Cerebellar cortex (tissue), 1 donor: ENCODE measurements around the gene MLIP.
"Not testable (repeated sequence)": the region's sequence is repeated elsewhere in the genome, so short reads cannot be mapped to it uniquely, and the experiment has no call there.

ENCODE experiments used
- DNase-seq: peaks from one replicate; pipeline ENCODE4 v3.0.0-alpha.2; 2015; ENCODE audit warnings: low spot score

MLIP gene

DNA sequence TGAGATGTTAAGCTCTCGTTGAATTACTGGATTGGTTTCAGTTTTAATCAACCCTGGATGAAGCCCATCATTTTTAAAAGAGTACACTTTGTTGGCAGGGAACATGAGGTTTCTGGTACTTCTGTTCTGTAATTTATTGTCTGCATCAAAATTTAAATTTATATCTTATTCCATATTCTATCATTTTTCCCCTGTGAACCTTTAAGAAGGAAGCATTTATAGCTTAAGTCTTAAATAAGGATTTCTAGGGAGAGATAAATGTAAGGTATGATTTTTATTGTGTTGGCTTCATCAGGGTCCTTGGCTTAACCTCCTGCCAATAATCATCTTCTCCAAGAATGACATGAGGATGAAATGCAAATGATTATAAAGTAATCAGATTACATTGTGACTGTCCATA, 40.6 kb downstream of the MLIP start:
- DNase-seq: no peak

DNA sequence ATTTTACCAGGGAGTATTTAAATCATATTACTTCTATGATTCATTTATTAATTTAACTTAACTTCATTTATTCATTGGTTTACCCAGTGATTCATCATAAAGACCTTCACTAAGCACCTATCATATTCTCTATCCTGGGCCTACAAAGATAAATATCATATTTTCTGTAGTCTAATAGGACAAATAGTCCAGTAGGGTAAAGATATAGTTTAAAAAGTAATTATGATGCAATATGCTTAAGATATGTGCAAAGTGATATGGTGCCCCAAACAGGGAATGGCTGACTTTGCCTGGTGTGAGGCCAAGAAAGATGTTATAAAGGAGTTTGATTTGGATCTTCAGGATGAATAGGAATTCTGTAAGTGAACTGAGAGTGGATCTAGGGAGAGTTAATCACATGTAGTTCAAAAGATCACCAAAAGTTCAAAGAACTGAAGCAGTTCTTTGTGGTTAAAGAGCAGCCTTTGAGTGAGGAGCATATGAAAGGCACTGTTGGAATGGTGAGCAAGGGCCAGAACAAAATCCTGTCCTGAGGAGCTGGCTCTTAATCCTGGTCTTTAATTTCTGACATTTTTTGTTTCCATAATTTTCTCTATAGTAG, 45.5 kb downstream of the MLIP start:
- DNase-seq: no peak

DNA sequence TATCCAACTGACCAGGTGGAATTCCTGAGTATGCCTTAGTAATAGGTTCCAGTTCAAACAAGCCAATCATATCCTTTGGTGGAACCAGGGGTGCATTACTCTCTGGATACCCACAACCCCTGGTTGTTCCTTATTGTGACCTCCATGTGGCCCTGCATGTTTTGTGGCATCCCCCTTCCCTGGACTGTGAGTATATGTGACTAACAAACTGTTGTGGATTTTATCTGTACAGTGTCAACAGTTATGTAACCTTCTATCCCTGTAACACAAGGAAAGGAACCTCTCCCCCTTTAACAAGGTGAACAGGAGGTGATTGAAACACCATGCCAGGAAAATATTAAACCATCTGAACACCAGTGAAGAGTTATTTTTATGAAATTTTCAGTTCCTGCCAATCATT, 46.2 kb downstream of the MLIP start:
- no peak for DNase-seq

DNA sequence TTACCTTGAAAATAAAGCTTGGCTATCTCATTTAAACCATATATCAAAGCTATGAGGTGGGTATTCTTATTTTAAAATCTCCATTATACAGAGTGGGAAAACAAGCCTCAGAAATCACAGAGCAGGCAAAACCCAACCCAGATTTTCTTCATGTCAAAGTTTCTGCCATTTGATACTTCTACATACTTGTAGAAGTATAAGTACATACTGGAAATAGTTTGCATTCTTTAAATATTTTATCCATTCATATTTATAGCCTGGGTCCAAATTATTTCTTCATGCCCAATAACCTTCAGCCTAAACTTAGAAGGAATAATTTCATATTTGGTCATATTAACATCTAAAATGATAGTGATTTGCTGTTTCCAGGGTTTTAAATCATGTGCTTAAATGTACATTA, 61.8 kb downstream of the MLIP start:
- DNase-seq: no peak

DNA sequence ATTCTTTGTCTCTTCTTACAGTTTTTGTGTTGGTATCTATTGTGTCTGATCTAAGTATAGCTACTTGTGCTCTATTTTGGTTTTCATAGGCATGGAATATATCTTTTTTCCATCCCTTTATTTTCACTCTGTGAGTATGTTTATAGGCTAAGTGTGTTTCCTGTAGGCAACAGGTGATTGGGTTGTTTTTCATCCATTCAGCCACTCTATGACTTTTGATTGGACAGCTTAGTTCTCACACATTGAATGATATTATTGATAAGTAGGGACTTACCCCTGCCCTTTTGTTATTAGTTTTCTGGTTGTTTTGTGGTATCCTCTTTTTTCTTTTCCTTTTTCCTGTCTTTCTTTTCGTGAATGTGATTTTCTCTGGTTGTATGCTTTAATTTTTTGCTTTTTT, 67.9 kb downstream of the MLIP start:
- no peak for DNase-seq

DNA sequence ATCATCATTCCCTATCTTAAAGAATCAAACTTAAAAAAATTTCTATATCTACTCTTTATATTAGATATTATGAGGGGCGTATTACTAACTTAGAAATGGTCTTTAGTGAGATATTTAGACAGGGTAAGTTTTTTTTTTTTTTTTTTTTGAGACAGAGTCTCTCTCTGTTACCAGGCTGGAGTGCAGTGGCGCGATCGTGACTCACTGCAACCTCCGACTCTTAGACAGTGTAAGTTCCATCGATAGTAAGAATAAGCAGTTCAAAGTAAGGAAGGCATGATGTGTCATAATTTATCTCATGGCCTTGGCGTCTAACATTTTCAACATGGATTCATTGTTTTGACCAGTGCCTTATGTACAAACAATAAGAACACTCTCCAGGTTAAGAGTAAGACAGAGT, 72.4 kb downstream of the MLIP start:
- DNase-seq: no peak

DNA sequence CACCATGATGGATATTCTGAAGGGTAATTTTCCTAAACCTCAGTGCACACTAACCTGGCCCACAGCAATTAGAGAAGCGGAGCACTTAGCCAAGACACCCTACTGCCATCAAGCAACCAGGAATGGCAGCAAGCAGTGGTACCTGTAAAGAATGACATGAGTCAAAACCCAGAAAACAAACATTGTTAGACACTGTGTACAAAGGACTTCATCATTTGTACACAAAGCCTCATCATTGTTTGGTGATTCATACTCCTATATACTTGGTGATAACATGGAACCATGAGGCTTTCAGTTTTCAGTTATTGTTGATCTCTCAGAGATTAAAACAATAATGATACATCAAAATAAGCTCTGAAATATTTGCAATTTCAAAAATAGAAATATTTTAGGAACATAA, 74.6 kb downstream of the MLIP start:
- DNase-seq: no peak

DNA sequence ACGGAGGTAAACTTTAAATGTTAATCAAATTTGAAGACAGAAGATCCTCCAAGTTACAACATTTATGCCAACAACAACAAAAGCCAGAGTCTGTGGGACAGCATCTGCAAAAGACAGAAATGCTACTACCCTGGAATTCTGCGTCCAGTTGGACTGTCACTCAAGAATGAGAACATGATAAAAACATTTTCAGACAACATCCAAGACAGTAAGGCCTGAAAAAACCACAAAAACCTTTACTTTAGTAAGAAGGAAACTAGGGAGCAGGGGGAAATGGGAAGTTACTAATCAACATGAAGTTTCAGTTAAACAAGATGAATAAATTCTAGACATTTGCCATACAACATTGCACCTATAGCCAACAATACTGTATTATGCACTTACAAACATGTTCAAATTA, 77.6 kb downstream of the MLIP start:
- DNase-seq: no peak

DNA sequence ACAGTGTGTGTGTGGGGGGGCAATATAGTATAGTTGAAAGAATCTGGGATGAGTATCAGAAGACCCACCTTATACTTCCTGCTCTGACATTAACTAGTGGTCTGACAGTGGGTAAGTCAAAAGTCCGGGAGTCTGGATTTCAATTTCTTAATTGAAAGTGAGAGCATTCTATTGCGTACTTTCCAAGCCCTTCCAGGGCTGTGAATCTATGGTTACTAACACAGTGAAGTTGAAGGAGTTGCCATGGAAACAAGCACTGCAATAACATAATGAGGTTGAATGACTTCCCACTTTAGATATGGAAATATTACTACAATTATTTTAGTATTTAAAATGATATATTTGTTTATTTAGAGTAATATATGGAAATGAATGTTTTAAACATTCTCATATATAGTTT, 80.2 kb downstream of the MLIP start:
- DNase-seq: no peak

DNA sequence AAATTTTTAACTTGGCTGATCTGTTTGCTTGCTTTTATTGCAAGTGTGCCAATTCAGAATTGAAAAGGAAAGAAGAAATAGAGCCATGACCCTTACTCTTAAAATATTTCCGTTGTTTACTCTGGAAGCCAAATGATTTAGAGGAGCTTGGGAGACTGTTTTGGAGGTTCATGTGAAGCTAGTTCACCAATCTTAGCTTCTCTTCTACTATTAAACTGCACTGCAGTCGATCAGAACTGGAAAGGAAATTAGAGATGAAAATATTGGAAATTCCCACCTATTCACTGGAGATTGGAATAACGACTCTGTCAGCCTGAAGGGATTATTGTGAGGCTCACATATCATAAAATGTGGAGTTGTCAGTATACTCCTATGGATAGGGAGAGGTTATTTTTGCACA, 81.8 kb downstream of the MLIP start:
- no peak for DNase-seq

DNA sequence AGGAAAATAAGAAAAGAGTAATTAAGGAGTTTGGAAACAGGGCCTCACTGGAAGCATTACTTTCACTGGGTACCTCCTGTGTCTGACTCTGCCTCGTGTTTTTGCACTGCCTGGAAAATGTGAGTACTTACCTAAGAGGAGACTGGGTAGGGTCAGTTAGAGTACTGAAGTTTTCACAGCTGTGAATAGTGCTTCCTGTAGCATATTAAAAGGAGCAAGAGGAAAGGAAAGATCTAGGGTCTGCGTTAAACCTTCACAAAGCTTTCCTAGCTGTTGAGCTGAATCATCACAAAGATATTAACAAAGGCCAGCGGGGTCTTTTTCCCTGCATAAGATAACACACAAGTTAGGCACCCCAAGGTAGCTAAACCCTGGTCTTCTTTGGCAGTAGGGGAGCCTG, 82.3 kb downstream of the MLIP start:
- no peak for DNase-seq

DNA sequence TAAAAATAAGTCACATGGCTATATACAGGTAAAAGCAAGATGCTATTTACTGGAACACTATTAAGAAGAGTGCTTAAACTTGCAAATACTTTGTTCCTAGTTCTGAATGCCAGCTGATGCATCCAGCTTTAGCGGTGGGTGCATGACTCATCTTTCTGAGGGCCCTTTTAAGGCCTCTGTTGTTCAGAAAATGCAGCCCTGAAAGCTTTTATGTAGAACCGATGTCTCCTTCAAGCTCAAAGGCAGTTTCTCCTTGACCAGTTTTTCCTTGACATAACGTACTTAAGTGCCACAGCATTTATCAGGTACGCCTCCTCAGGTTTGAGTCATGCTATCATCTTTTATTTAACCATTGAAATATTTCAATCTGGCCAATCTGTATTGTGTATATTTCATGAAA, 82.8 kb downstream of the MLIP start:
- DNase-seq: no peak

DNA sequence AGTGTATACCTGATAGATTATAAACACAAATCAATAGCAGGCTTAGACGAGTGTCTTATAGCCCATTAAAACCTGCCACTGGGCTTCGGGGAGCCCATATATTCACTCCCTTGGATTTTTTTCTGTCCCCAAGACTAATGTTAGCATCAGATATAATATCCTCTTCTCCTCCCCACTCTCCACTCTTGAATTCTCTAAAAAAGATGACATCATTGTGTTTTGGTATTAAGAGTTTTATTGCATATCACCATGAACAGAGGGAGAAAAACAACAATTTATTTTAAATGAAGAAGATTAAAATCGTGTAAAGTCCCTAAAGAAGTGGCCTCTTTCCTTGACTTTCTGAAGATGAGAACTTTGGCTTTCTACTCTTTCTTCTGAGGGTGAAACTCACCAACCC, 84.4 kb downstream of the MLIP start:
- DNase-seq: no peak

DNA sequence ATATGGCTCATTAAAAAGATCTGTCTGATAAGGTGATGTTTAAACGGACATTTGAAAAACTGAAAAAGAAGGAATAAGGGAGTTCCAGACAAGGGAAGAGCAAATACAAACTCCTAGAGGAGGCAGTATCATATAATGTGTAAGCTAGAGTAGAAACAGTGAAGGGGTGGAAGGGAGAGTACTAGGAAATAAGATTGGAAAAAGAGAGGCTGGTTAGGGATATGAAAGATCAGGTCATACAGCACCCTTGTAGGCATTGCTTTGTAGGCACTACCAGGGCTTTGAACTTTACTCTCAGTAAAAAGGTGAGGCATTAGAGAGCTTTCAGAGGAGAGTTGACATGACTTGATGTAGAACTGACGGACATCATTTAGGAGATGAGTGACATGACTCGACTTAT, 85.7 kb downstream of the MLIP start:
- no peak for DNase-seq

DNA sequence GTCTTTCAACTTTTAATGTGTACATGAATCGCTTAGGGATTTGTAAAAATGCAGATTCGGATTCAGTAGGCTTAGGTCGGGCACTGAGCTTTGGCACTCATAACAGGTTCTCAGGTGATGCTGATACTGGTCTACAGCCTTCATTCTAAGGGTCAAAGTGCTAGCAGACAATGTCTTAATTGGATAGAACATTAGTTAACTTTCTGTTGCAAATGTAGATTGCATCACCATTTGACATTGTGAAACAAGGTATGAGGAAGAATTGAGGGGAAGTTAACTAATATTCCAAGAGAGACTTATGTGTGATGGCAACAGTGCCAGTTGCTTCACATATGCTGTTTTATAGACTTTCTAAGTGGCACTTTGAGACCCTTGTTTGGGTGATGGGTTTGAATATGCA, 86.9 kb downstream of the MLIP start:
- no peak for DNase-seq

DNA sequence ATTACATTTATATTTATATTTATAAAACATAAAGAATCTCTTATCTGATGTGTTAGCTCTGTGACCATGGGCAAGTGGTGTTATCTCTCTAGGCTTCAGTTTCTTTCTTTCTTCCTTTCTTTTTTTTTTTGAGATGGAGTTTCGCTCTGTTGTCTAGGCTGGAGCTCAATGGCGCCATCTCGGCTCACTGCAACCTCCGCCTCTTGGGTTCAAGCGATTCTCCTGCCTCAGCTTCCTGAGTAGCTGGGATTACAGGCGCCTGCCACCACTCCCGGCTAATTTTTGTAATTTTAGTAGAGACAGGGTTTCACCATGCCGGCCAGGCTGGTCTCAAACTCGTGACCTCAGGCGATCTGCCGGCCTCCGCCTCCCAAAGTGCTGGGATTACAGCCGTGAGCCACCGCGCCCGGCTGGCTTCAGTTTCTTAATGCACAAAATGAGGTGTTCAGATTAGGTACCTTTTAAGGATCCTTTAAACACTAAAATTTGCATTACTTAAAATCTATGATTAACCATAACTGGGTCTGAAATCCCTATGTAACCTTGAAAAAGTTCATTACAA, 92.3 kb downstream of the MLIP start:
- not testable (repeated sequence) for DNase-seq

DNA sequence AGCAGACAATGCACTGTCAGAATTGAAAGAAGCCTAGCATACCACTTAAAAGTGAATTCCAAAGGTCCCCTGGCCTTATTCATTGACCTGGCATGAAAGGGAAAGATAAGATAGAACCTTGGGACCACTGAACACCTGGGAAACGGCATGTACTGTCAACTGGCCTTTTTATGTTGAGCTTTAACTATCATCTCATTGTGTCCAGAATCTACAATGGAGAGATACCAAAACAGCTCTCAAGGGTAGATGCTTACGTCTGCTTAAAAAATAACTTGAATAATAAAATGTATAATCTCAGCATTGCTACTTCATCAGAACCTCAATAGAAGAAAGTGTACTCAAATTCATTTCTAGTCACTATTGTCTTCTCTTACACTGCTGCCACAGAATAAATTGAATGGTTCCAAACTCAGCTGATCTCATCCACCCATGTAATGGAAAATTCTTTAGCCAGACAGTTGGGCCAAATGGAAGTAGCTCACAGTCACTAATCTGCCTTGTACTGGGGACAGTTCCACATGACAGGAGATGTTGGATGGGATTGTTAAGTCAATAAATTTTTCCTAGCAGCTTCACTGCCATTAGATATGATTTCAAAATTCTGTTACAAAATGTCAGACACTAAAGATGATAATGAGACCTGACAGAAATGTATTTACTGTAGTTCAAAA, 93.8 kb downstream of the MLIP start:
- DNase-seq: no peak

DNA sequence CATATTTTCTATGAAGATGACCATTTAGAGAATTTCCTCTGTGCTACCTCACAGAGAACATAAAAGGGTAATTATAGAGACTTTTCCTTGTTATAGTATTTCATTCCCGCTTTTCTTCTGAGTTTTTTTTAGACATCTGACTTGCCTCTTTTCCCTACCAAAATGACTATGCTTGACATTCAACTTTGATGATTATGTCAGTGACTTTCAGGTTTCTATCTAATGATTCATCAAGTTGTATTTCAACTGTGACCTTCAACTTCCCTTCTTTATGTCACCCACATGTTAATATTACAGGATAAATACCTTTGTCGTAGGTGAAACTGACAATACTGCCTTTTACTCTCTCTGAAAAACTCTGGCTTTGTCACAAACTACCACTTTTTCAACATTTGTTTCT, 95.3 kb downstream of the MLIP start:
- no peak for DNase-seq

DNA sequence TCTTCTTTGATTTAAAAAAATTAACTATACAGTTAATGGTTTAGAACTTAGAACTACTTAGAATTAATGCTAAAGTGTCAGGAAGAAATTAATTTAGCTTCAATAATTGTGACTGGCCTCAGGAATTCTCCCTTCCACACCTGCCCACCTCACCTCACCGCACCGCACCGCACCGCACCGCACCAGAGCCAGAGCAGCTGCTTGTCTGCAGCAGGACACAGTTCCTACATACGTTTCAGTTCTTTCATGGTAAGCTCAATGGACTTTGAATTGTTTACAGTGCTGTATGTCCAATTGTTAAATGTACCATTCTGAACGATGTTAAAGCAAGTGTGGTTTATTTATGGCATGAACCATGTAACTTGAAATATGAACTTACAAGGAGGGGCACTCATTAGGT, 98.7 kb downstream of the MLIP start:
- not testable (repeated sequence) for DNase-seq

DNA sequence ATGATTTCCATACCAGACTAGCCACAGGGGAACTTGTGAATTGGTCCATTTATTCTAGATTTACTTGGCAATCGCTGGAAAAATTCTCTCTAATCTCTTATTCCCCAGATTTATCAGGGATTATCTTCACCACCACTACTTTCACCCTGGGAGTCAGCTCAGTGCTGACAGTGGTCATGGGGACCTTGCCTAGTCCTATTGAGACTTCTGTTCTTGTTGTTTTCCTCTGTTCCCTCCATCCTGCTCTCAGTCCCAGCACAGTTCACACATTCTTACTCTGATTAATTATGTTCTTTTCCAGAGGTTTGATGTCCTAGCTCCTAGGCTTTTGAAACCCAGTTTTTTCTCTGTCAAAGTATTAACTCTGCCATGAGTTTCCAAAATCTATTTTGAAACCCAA, 103.0 kb downstream of the MLIP start:
- DNase-seq: no peak

DNA sequence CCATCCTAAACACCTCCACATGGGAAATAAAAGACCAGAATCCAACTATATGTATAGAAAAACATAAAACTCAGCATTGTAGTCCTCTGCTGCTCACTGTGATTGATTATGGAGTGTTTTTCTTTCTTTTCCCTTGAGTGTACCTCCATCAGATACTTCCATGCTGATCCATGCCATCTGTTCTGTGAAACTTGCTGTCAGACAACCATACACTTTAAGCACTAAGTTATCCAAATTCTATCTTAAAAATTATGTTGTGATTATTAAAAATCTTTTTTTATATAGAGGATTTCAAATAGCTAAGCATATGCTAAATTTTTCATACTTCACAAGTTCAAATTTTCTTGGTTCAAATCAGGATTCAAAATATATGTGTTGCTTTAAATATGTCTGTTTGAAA, 105.1 kb downstream of the MLIP start:
- no peak for DNase-seq

DNA sequence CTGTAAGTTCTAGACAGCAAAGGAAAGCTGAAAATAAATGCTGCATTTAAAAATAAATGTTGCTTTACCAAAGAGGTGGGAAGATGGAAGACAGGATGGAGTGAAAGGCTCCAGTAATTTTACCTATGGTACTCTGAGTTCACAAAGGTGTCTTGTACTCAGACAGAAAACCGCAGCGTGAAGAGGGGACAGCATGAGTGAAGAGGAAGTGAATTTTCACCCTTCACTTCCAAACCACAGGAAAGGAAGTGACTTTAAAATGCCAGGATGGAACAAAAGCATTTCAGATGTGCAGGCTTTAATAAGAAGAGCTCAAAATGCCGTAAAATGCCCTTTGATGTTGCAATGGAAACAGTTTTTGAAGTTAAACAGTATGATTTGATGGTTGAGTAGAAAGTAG, 105.8 kb downstream of the MLIP start:
- no peak for DNase-seq

DNA sequence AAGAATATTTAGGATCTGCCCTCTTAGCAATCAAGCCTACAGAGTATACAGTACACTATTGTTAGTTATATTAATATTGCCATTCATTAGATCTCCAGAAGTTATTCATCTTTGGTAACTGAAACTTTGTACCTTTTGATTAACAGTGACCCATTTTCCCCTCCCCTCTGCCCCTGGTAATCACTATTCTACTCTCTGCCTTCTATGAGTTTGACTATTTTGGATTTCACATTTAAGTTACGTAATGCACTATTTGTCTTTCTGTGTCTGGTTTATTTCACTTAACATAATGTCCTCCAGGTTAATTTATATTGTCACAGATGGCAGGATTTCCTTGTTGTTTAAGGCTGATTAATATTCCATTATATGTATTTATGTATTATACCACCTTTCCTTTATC, 111.0 kb downstream of the MLIP start:
- DNase-seq: no peak

DNA sequence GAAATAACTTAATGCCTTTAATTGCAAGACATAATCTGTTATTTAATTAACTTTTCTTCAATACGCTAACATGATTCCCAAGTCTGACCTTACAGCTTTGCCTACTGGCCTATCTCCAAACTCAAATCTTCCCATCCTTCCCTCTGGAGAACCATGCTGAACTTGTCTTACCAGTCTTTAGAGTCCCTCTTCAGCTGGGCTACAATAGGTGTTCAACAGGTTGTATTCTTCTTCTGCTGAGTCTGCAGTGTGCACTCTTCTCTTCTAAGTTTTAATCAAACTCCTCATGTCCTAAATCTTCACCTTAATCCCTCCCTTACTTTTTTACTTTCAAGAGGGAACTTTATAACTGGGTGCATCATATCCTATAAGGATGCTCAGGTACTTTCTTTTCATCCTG, 121.5 kb downstream of the MLIP start:
- no peak for DNase-seq
